ENCODE measurements around the gene TEX2. TPM values are rescaled to one million over a fixed set of nuclear protein-coding genes. Genes with fewer than 3 reads are reported as not detected.
A peak's percentile ranks its signal among the peaks of the same experiment; 100 is the strongest.

Gene TEX2
- total and polyA plus RNA-seq, 5 donors: 21.4 to 56.8 (median 43.8) TPM

DNA sequence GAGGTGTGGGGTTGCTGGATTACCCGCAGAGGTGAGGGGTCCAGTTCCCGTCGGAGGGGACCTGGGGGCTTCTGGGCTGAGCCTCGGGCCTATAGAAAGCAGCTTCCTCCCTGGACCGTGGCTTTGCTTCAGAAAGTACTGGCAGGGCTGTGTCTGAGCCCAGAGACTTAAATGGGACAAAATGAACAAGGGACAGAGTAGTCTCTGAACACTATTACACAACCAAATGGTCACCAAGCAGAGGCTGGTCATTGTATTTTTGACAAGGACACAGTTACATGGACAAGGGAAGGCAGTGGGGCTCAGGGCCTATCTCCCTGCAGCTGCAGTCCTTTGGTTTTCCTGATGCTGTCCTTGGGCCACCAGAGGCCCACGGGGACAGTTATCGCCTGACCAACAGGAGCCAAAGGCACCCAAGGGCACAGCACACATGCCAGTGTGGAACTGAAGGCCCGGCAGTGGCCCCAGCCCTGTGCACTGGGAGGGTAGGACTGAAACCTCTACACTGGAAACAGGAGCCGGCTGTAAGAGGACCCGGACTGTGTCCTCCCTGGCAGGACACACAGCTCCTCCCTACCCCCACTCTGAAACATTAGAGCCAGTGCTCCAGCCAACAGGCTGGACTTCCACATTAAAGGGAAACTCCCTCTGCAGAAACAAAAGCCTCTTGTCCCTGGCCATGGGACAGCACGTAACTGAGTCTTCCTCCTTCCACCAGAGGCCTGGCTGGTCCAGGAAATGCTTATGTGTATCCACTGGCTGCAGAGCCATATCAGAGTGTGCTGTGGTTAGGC, 107.1 kb downstream of the TEX2 start:
- Histone ChIP-seq H3K27me3 (ENCODE audit: control insufficient read depth, insufficient read depth) (no peaks in the 10 kb centered on the region), H3K9me3 (ENCODE audit: control insufficient read depth, low read length) (no peaks in the 10 kb centered on the region), H3K4me1 (ENCODE audit: control insufficient read depth, insufficient read depth, low read length) (peaks cover 23% of the 10 kb centered on the region), H3K27ac (ENCODE audit: low read length) (peak overlapping the region; percentile 93), H3K4me3 (ENCODE audit: low read length) (no peak overlapping the region)
- ATAC-seq (peak; percentile 94 to 95), DNase-seq (peak; percentile 76 to 89 (median 85))
- intact Hi-C loops (cut with DNase I): loop anchor here in 2 of 4 donors (10.0 kb wide), 2 partner anchors 49 to 109 kb away; partner anchors contain the start of gene TEX2 (in 1 of the 2)
- WGBS: 30% methylated on average over 11 of the region's 11 CpGs

- Histone ChIP-seq H3K4me1 (ENCODE audit: control insufficient read depth, insufficient read depth, low read length) (peaks cover 23% of the 10 kb centered on the region), H3K9me3 (ENCODE audit: control insufficient read depth, low read length) (no peaks in the 10 kb centered on the region), H3K27ac (ENCODE audit: low read length) (peak overlapping the region; percentile 93), H3K27me3 (ENCODE audit: control insufficient read depth, insufficient read depth) (no peaks in the 10 kb centered on the region), H3K4me3 (ENCODE audit: low read length) (no peak overlapping the region)
- DNase-seq (no peak), ATAC-seq (no peak)
- 85% methylated on average over 7 of the region's 7 CpGs for WGBS
- intact Hi-C loops (cut with DNase I): loop anchor here in 2 of 4 donors (10.0 kb wide), 2 partner anchors 50 to 110 kb away; partner anchors contain the start of gene TEX2 (in 1 of the 2)
Observed at GRCh38 chr17:64155129-64155528, 107.9 kb downstream of the TEX2 start.

- no peak overlapping the region for H3K4me3 ChIP-seq (ENCODE audit: low read length)
- no peak for ATAC-seq
- DNase-seq: peak in 1 of 3 donors; percentile 71
- H3K4me1 ChIP-seq (ENCODE audit: control insufficient read depth, insufficient read depth, low read length): peaks cover 23% of the 10 kb centered on the region
- no peaks in the 10 kb centered on the region for H3K9me3 ChIP-seq (ENCODE audit: control insufficient read depth, low read length)
- WGBS: 59% methylated on average over 9 of the region's 9 CpGs
- intact Hi-C loops (cut with DNase I): loop anchor here in 3 of 4 donors (5.0 to 10.0 kb wide), 4 partner anchors 50 to 128 kb away; partner anchors contain the start of gene TEX2 (in 2 of the 3)
- H3K27me3 ChIP-seq (ENCODE audit: control insufficient read depth, insufficient read depth): no peaks in the 10 kb centered on the region
- peak overlapping the region; percentile 93 for H3K27ac ChIP-seq (ENCODE audit: low read length)
Observed at GRCh38 chr17:64154717-64155116, 108.3 kb downstream of the TEX2 start.

- Histone ChIP-seq H3K4me3 (ENCODE audit: low read length) (no peak overlapping the region), H3K27ac (ENCODE audit: low read length) (peak overlapping the region; percentile 13), H3K4me1 (ENCODE audit: control insufficient read depth, insufficient read depth, low read length) (peaks cover 23% of the 10 kb centered on the region), H3K9me3 (ENCODE audit: control insufficient read depth, low read length) (no peaks in the 10 kb centered on the region), H3K27me3 (ENCODE audit: control insufficient read depth, insufficient read depth) (no peaks in the 10 kb centered on the region)
- intact Hi-C loops (cut with DNase I): loop anchor here in 3 of 4 donors (5.0 to 10.0 kb wide), 4 partner anchors 50 to 128 kb away; partner anchors contain the start of gene TEX2 (in 2 of the 3)
- WGBS: 44% methylated on average over 4 of the region's 4 CpGs
- DNase-seq: no peak
- no peak for ATAC-seq
Observed at GRCh38 chr17:64154313-64154695, 108.8 kb downstream of the TEX2 start.

GRCh38 chr17:64153565-64154312, 109.3 kb downstream of the TEX2 start:
- Histone ChIP-seq H3K27me3 (ENCODE audit: control insufficient read depth, insufficient read depth) (no peaks in the 10 kb centered on the region), H3K27ac (ENCODE audit: low read length) (no peak overlapping the region), H3K4me1 (ENCODE audit: control insufficient read depth, insufficient read depth, low read length) (peaks cover 24% of the 10 kb centered on the region), H3K4me3 (ENCODE audit: low read length) (no peak overlapping the region), H3K9me3 (ENCODE audit: control insufficient read depth, low read length) (no peaks in the 10 kb centered on the region)
- ATAC-seq (no peak), DNase-seq (no peak)
- WGBS: 83% methylated on average over 3 of the region's 3 CpGs
- intact Hi-C loops (cut with DNase I): loop anchor here in 3 of 4 donors (5.0 to 10.0 kb wide), 4 partner anchors 51 to 129 kb away; partner anchors contain the start of gene TEX2 (in 2 of the 3)

- H3K4me1 ChIP-seq (ENCODE audit: control insufficient read depth, insufficient read depth, low read length): peaks cover 28% of the 10 kb centered on the region
- WGBS: 30% methylated on average over 7 of the region's 7 CpGs
- H3K27ac ChIP-seq (ENCODE audit: low read length): peak overlapping the region; percentile 44
- no peaks in the 10 kb centered on the region for H3K9me3 ChIP-seq (ENCODE audit: control insufficient read depth, low read length)
- intact Hi-C loops (cut with DNase I): loop anchor here in 3 of 4 donors (5.0 to 10.0 kb wide), 4 partner anchors 52 to 130 kb away; partner anchors contain the start of gene TEX2 (in 2 of the 3)
- ATAC-seq: peak; percentile 7 to 63
- no peak overlapping the region for H3K4me3 ChIP-seq (ENCODE audit: low read length)
- H3K27me3 ChIP-seq (ENCODE audit: control insufficient read depth, insufficient read depth): no peaks in the 10 kb centered on the region
- no peak for DNase-seq
Observed at GRCh38 chr17:64152428-64153125, 110.5 kb downstream of the TEX2 start.

GRCh38 chr17:64151016-64151368, 112.1 kb downstream of the TEX2 start:
- no peak for ATAC-seq
- H3K27ac ChIP-seq (ENCODE audit: low read length): no peak overlapping the region

DNA sequence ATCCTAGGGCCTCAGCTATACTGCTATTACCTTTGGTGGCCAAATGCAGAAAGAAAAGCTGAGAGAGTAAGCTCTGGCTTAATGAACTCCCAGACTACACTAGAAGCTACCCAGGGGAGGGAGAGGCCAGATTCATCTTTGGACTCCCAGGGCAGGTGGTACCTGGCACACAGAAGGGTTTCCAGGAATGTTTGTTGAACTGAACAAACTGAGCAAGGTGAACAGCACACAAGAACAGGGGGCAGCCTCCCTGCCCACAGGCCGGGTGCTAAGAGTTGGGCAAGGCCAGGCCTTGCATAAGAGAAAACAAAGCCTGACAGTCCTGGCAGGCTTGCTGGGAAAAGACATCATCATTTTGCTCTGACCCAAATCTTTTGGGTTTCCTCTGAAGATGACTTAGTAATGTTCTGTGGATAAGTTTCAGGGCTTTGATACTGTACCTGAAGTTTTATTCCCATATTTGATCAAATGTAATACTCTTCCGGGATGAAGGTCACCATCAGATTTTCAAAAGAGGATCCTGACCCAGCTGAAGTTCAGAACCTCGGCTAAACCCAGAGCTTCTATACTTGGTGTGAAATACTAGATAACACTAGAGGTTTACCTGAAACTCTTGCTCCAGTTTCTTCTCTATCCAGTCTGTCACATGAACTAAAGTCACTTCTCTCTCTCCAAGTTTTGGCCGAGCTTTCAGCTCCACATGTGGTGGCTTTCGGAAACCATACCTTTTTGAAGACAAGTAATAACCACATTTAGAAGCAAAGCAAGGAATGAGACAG, 112.6 kb downstream of the TEX2 start:
- DNase-seq (peak in 1 of 3 donors; percentile 68), ATAC-seq (no peak)
- H3K4me1 ChIP-seq (ENCODE audit: control insufficient read depth, insufficient read depth, low read length): peaks cover 27% of the 10 kb centered on the region
- intact Hi-C loops (cut with DNase I): loop anchor here in 3 of 4 donors (5.0 to 10.0 kb wide), 4 partner anchors 54 to 132 kb away; partner anchors contain the start of gene TEX2 (in 2 of the 3)
- 76% methylated on average over 5 of the region's 5 CpGs for WGBS
- no peak overlapping the region for H3K4me3 ChIP-seq (ENCODE audit: low read length)
- peak overlapping the region; percentile 8 for H3K27ac ChIP-seq (ENCODE audit: low read length)
- no peaks in the 10 kb centered on the region for H3K27me3 ChIP-seq (ENCODE audit: control insufficient read depth, insufficient read depth)
- no peaks in the 10 kb centered on the region for H3K9me3 ChIP-seq (ENCODE audit: control insufficient read depth, low read length)

More at GRCh38 chr17:64151016-64151368, 112.1 kb downstream of the TEX2 start:
- Histone ChIP-seq H3K27me3 (ENCODE audit: control insufficient read depth, insufficient read depth) (no peaks in the 10 kb centered on the region), H3K4me1 (ENCODE audit: control insufficient read depth, insufficient read depth, low read length) (peaks cover 28% of the 10 kb centered on the region), H3K9me3 (ENCODE audit: control insufficient read depth, low read length) (no peaks in the 10 kb centered on the region), H3K4me3 (ENCODE audit: low read length) (no peak overlapping the region)
- DNase-seq: no peak
- WGBS: 99% methylated on average over 1 of the region's 1 CpG
- intact Hi-C loops (cut with DNase I): loop anchor here in 3 of 4 donors (5.0 to 10.0 kb wide), 4 partner anchors 54 to 131 kb away; partner anchors contain the start of gene TEX2 (in 2 of the 3)

DNA sequence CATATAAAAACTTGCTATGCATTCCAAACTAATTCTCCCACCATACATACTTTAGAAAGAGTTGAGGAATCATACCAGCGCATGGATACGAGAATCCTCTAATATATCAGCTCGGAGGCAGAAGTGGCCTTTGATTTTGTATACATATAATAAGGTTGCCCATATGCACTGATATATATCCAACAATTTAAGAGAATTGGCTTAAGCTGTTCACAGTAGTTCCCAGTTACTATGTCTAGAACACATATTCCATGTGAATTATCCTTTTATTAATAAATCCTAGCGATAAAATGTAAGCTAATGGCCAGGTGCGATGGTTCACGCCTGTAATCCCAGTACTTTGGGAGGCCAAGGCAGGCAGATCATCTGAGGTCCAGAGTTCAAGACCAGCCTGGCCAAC, 113.9 kb downstream of the TEX2 start:
- no peaks in the 10 kb centered on the region for H3K27me3 ChIP-seq (ENCODE audit: control insufficient read depth, insufficient read depth)
- H3K4me1 ChIP-seq (ENCODE audit: control insufficient read depth, insufficient read depth, low read length): peaks cover 17% of the 10 kb centered on the region
- H3K9me3 ChIP-seq (ENCODE audit: control insufficient read depth, low read length): no peaks in the 10 kb centered on the region
- no peak overlapping the region for H3K27ac ChIP-seq (ENCODE audit: low read length)
- intact Hi-C loops (cut with DNase I): loop anchor here (5.0 kb wide), 2 partner anchors 113 to 133 kb away; partner anchors contain the start of gene TEX2 (in 1 of the 4)
- ATAC-seq (no peak), DNase-seq (no peak)
- WGBS: 98% methylated on average over 6 of the region's 6 CpGs
- no peak overlapping the region for H3K4me3 ChIP-seq (ENCODE audit: low read length)

All from right cardiac atrium (tissue), 5 donors.